TTC549 (cell line): Measurements from ENCODE around the gene CIB1.

Source experiments
- FAIRE-seq: peaks from 2 replicates; lab custom pipeline; 2012; peaks lifted over from hg19 to GRCh38; lab: Jason Lieb, UNC

Gene CIB1

GRCh38 chr15:90214553-90215196 lies 19.1 kb downstream of the CIB1 start:
- FAIRE-seq, result no peak

DNA sequence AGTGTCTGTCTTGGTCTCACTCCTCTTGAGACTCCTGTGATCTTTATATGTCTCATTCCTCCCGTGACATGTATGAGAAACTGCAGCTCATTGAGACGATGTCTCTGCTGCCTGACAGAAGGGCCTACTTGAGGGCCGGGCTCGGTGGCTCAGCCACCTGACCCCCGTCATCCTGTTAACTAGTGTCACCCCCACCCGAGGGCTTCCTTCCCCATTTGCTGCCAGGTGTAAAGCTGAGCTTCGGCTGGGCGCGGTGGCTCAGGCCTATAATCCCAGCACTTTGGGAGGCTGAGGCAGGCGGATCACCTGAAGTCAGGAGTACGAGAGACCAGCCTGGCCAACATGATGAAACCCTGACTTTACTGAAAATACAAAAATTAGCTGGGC lies 19.9 kb downstream of the CIB1 start:
- FAIRE-seq, result no peak

GRCh38 chr15:90213122-90213817 lies 20.5 kb downstream of the CIB1 start:
- no peak for FAIRE-seq

- no peak for FAIRE-seq
Measured at GRCh38 chr15:90212221-90213098, 21.3 kb downstream of the CIB1 start.

DNA sequence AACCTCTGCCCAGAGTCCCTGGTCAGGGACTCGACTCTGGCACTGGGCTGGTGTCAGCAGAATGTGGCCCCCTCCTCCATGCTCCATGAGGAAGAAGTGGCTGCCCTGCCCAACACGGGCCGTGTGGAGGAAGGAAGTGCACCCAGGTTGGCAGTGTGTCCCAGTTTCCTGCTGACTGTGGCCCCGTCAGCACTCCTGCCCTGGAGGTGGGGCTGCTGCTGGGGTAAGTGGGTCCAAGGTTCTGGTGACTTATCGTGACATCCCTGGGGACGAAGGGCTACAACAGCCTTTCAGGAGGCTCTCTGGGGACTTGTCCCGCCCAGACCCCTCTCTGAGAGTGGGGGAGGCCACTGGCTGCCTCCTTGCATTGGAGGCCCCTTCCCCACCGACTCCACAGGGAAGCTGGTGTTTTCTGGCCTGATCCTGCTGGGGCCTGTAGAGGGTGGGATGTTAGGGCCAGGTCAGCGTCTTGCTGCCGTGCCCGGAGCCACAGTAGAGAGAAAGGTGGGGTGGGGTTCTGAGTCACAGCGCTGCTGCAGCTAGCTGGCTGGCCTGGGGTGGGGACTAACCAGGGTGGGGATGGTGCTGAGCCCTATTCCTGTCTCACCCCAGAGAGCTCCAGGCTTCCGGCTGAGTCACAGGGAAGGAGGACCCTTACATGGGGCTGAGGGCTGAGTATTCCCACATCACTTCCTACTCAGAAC lies 22.1 kb downstream of the CIB1 start:
- no peak for FAIRE-seq

- FAIRE-seq, result no peak
Measured at GRCh38 chr15:90211009-90211408, 22.7 kb downstream of the CIB1 start.

DNA sequence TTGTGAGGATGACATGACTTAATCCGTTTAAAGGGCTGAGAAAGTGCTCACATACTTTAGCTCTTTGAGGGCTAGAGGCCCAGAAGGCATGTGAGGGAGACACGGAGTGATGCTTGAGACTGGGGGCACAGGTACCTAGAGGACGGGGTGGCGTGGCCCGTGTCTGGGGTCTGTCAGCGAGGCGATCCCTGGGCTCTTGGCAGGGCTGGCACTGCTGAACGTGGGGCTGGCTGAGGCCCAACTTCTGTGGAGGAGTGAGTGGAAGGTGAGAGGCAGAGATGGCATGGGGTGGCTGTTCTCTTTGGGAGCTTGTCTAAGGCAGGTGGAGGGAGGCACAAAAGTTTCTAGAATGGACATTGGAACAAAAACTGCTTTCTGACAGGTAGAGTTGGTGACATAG lies 23.1 kb downstream of the CIB1 start:
- no peak for FAIRE-seq

- FAIRE-seq, result no peak
Measured at GRCh38 chr15:90209591-90209990, 24.1 kb downstream of the CIB1 start.

GRCh38 chr15:90208356-90208755 lies 25.4 kb downstream of the CIB1 start:
- FAIRE-seq, result no peak

DNA sequence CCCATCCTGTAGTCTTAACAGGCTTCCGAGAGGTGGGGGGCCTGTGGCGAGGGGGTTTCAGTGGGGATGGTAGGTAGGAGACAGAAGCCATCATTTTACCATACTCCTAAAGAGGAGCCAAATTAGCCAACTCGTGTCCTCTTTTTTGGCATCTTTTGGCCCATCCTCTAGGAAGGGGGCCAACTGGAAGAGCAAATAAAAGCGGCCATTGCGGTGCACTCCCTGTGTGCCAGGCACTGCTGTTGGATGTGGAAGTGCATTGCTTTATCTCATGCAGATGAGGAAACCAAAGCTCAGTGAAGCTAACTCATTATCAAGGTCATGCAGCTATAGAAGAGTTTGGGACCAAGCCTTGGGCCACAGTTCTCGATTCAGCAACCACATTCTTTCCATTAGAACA lies 26.5 kb downstream of the CIB1 start:
- no peak for FAIRE-seq

DNA sequence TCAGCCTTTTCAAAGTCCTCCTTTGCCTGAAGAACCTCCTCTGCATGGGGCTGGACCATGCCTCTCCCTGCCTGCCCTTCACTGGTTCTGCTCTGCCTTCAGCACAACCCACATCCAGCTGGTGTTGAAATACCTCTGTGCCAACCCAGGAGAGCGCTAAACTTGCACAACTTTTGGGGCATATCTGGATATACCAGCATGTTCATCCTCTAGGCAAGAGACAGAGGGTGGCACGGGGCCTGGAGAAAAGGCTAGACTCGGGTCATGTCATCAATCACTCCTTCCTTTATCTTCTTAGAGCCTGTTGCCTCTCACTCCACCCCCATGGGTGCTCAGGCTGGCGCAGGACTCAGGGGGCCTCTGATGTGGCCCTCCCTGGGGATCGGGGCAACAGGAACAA lies 27.9 kb downstream of the CIB1 start:
- no peak for FAIRE-seq

DNA sequence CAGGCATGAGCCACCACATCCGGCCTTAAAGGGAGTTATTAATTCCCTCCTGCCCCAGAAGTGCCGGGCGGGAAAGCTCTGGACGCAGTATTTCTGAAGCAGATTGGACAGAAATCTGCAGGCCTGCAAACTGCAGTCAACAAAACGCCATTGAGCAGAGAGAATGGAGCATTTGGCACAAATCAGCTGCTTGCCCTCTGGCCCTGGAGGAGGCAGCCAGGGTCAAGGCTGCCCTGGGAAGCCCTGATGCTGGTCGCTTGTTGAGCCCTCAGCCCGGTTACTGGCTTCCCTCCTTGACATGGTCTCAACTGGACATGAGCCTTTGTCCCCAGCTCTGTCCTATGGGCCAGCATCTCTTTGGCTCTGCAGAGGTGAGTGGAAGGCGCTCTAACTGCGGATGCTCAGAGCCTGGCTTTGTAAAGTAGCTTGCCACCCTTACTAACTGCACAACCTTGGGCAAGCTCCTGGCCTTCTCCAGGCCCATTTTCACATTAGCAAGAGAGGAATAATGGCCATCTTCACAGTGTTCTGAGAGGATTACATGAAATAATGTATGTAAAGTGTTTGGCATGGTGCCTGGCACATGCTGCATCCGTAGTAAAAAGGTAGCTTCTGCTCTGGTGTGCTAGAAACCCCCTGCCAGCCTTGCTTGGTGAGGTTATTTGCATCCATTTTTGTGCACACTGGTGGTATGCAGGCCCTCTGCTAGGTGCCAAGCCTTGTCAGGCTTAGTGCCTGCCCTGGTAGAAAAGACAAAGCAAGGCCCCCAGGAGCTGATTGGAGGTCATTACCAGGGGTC lies 28.5 kb downstream of the CIB1 start:
- FAIRE-seq, result no peak

DNA sequence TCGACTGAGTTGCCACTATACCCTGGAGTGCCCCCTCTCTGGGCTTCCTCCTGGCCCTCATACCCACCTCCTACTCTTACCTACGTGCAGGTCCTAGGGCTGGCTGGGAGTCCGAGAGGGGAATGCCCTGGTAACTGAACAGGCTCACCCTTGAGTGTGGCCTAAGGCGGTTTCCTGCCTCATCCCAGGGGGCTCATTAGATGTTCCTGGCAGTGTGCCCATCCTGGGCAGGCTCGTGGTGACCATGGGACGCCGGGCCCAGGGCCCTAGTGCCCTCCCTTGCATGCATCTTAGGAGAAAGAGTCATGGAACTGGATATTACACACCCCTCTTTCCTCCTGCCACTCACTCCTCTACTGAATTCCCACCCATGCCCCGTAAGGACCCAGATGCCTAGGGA lies 29.8 kb downstream of the CIB1 start:
- no peak for FAIRE-seq

- no peak for FAIRE-seq
Measured at GRCh38 chr15:90203473-90203872, 30.3 kb downstream of the CIB1 start.

DNA sequence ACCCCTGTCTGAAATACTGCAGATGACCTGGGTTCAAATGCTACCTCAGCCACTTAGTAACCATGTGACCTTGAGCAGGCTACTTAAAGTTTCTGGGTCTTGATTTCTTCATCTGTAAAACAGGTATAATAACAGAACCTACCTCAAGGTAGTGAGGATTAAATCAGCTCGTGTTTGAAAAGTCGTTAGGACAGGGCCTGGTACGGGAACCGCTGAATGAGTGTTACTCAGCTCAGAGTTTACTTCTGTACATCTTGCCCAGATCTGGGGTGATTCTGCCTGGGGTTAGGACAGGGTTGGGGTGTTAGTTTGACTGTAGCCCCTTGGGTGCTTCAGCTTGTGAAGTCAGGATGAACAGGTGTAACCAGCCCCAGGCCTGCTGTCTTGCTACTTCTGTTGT lies 30.8 kb downstream of the CIB1 start:
- FAIRE-seq, result no peak

GRCh38 chr15:90201944-90202375 lies 31.8 kb downstream of the CIB1 start:
- no peak for FAIRE-seq

DNA sequence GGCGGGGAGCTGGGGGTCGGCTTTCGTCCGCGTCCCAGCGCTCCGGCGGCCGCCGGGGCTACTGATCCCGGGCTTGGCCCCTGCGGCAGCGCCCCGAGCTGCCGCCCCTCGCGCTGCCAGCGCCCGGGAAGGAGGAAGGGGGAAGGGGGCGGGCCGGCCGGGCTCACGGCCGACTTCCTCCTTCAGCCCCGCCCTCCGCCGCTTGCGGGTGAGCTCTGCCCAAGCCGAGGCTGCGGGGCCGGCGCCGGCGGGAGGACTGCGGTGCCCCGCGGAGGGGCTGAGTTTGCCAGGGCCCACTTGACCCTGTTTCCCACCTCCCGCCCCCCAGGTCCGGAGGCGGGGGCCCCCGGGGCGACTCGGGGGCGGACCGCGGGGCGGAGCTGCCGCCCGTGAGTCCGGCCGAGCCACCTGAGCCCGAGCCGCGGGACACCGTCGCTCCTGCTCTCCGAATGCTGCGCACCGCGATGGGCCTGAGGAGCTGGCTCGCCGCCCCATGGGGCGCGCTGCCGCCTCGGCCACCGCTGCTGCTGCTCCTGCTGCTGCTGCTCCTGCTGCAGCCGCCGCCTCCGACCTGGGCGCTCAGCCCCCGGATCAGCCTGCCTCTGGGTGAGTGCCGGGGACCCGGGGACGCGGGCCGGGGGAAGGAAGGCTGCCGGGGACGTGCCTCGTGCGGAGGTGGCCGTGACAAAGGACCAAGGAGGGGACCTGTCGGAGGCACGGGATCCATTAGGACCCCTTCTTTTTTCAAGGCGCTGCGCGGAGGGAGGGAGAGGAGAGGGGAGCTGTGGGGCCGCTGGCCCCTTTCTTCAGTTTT lies 32.4 kb downstream of the CIB1 start, which contains the start of gene SEMA4B:
Gene SEMA4B, plus strand, starts transcription at position 201 of the 814 bp plus-strand sequence. Its CDS starts 249 bp downstream, at position 450.
- no peak for FAIRE-seq

DNA sequence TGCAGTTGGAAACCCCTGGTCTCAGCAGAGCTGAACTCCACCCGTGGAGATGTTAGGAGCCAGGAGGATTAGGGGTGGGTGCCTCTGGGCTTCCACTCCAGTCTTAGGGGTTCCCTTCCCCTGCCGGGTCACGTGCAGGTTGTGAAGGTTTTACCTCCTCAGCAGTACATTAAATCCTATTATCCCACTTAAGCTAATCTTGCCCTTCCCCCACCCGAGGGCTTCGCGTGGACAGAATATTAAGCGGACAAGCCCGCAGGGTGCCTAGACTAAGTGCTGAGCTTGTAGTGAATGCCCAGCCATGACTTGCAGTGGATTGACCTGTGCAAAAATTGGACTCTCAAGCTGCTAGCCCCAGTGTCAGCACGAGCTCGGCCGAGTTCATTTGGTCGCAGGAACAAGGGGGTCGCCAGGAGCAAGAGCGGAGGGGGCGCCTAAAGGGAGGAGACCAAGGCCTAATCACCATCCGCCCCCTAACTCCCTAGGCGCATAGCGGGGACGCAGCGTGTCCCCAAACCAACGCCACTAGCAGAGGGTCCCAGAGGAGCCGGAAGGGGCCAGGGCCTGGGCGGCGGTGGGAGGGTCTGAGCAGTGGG lies 33.1 kb downstream of the CIB1 start:
- no peak for FAIRE-seq

DNA sequence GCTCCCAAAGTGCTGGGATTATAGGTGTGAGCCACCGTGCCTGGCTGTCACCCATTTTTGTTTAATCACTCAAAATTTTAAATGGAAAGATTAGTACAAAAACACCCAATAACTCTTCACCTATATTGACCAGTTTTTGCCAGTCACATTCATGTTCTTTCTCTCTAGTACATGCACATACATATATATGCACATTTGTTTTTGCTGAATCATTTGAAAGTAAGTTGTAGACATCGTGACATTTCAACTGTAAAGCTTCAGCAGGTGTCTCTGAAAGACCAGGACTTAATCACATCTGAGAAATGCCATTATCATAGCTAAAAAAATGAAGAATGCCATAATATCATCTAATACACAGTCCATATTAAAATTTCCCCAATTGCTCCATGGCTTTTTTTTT lies 39.1 kb downstream of the CIB1 start:
- FAIRE-seq, result no peak
